HPDE6-E6E7 (cell line): ENCODE results near the gene CT47C1.
A peak's percentile ranks its signal among the peaks of the same experiment; 100 is the strongest.
"Not testable (repeated sequence)": the region's sequence is repeated elsewhere in the genome, so short reads cannot be mapped to it uniquely, and the experiment has no call there.

Source experiments
- DNase-seq: peaks from one replicate; pipeline ENCODE4 v3.0.0; 2011; ENCODE audit warnings: missing footprints; ENCODE audit errors: extremely low spot score

The CT47C1 gene

GRCh38 chrX:119072744-119073143 lies at the start of gene CT47C1:
CT47C1 (plus strand) TSS chrX:119072993; CDS start chrX:119073226, 233 bp downstream.
- no peak for DNase-seq

DNA sequence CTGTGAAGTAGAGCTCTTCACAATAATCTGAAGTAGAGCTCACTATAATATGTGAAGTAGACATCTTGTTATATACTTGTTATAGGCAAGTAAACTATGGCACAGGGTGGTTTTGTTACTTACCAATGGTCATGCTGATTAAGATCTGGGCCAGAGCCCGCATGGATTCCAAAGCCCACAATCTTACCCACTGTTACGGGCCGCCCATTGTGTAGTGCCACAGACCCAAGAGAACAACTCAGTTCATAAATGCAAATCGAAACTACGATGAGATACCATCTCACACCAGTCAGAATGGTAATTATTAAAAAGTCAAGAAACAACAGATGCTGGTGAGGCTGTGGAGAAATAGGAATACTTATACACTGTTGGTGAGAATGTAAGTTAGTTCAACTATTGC lies 46.9 kb upstream of the CT47C1 start:
- no peak for DNase-seq

DNA sequence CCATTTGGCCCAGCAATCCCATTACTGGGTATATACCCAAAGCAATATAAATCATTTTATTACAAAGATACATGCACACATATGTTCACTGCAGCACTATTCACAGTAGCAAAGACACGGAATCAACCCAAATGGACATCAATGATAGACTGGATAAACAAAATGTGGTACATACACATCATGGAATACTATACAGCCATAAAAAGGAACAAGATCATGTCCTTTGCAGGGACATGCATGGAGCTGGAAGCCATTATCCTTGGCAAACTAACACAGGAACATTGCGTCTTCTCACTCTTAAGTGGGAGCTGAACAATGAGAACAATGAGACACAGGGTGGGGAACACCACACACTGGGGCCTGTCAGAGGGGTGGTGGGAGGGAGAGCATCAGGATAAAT lies 46.4 kb upstream of the CT47C1 start:
- DNase-seq, result not testable (repeated sequence)

- not testable (repeated sequence) for DNase-seq
Observed at GRCh38 chrX:119027960-119028732, 44.6 kb upstream of the CT47C1 start.

DNA sequence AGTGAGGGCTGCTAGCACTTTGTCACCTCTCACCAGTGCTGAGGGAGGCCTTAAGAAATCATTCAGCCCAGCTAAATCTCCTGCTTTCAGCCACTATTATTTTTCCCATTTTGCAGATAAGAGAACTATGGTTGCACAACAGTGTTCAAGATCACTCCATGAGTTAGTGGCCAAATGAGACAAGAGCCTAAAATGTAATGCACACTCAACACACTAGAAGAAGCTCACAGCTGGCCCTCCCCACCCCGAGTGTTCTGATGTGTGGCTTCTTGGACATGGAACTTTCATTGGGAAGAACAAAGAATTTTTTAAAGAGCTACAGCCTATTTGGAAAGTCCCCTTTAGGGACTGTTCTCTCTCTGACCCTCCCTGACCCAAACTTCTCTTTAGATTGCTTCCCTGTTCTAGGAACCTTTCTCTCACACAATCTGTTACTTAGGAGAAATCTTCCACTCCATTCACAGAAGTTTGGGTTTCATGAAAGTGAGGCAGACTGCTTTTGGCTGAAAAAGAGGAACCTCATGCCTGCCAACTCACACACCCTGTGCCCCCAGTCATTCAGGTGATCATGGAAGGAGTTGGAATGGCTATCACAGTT lies 44.0 kb upstream of the CT47C1 start:
- DNase-seq, result no peak

- DNase-seq, result not testable (repeated sequence)
Observed at GRCh38 chrX:119029656-119030055, 43.1 kb upstream of the CT47C1 start.

DNA sequence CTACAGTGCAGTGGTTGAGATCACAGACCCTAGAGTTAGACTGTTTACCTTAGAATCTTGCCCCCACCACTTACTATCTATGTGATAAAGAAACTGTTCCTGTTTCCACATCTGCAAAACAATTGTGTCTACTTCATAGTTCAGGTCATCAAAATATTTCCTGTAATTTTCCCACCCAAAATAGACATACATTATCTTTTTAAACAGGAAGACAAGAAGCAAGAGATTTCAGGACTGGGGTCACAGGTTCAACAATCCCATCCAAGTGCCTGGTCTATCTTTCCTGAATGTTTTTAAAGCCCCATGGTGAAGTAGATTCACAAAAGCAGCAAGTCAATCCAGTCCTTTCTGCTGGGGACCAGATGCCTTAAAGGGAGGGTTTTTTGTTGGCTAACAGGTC lies 41.8 kb upstream of the CT47C1 start:
- DNase-seq, result no peak

DNA sequence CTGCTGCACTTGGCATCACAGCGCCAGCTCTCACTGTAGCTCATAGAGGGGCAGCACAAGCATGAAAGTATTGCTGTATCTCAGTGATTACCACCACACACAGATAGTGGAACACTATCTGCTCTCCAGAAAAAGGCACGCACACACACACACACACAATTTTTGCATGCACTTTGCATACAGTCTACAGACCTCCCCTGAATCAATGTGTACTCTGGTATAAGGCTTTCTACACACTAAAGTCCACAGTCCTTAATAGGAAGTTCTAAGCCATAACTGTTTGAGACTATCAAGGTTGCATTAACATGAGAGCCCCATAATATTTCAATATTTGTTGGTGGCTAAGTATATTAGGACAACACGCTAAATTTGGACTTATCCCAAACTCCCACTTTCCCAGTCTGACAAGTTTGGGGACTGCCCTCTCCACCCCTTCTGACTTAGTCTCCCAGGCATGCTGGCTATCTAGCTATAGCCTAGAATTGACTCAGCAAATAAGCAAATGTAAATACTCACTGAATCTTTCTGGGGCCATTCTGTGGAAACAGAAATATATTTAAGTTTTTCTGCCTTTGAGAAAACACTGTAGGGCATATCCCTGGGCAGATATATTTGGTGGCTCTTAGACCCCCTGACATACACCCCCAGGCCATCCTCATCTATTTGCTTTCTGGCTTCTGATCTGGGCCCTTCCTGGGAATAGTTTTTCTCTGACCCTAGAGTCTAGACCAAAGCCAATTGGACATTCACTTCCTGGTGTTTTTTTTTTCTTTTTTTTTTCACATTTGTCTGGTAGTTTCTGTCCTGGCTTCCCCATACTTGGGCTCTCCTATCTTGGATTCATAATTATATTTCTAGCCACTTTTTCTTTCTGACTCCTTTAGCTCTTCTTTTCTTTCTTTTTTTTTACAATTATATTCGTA lies 36.4 kb upstream of the CT47C1 start:
- no peak for DNase-seq

- DNase-seq, result no peak
Observed at GRCh38 chrX:119040432-119040831, 32.4 kb upstream of the CT47C1 start.

DNA sequence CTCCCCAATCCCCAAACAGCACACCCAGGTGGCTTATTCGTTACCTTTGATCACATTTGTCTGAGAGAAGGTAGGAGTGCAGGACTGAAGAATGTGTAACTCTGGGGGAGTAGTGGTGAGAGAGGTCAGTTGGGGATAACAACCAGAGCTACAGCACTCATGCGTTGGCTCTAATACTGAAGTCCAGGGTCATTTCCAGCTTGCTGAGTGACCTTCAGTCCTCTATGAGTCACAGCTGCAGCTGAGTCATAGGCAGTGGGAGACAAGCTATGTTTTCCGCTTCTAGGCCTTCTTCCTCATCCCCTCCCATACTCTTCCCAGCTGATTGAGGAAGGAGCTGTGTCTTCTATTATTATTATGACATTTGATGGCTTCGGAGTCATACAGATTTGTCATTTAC lies 31.6 kb upstream of the CT47C1 start:
- DNase-seq, result peak; percentile 19

- no peak for DNase-seq
Observed at GRCh38 chrX:119042040-119042439, 30.8 kb upstream of the CT47C1 start.

DNA sequence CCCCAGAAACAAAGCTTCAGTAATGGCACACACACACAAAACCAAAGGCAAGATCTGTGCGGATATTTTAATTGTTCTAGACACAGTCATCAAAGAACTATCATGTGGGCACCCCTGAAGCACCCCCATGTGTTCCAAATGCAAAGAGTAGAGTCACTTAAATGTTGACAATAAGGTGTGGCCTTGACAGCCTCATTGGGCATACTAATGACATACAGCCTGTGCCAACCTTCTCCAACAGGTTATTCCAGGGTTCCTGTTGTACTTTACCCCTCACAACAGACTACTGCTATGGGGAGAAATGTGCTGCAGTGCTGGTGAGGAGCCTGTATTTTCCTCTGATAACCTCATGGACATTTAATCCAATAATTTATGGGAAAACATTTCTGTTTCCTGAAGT lies 29.8 kb upstream of the CT47C1 start:
- no peak for DNase-seq

DNA sequence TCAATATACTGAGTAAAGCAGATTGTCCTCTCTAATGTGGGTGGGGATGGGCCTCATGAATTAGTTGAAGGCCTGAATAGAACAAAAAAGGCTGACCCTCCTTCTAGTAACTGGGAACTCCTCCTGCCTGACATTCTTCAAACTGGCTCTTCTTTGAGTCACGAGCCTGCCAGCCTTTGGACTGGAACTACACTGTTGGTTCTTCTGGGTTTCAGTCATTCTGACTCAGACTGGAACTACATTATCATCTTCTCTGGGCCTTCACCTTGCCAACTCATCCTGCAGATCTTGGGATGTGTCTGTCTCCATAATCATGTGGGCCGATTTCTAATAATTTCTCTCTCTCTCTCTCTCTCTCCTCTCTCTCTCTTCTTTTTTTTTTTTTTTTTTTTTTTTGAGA lies 26.9 kb upstream of the CT47C1 start:
- no peak for DNase-seq

- no peak for DNase-seq
Observed at GRCh38 chrX:119055687-119056086, 17.1 kb upstream of the CT47C1 start.

GRCh38 chrX:119062750-119063374 lies 9.9 kb upstream of the CT47C1 start:
- DNase-seq, result no peak

- no peak for DNase-seq
Observed at GRCh38 chrX:119063428-119063827, 9.4 kb upstream of the CT47C1 start.

- peak; percentile 25 for DNase-seq
Observed at GRCh38 chrX:119067023-119067739, 5.6 kb upstream of the CT47C1 start.

GRCh38 chrX:119069128-119069527 lies 3.7 kb upstream of the CT47C1 start:
- DNase-seq, result no peak

- DNase-seq, result no peak
Observed at GRCh38 chrX:119069762-119070161, 3.0 kb upstream of the CT47C1 start.

- DNase-seq, result no peak
Observed at GRCh38 chrX:119071381-119071780, 1.4 kb upstream of the CT47C1 start.

DNA sequence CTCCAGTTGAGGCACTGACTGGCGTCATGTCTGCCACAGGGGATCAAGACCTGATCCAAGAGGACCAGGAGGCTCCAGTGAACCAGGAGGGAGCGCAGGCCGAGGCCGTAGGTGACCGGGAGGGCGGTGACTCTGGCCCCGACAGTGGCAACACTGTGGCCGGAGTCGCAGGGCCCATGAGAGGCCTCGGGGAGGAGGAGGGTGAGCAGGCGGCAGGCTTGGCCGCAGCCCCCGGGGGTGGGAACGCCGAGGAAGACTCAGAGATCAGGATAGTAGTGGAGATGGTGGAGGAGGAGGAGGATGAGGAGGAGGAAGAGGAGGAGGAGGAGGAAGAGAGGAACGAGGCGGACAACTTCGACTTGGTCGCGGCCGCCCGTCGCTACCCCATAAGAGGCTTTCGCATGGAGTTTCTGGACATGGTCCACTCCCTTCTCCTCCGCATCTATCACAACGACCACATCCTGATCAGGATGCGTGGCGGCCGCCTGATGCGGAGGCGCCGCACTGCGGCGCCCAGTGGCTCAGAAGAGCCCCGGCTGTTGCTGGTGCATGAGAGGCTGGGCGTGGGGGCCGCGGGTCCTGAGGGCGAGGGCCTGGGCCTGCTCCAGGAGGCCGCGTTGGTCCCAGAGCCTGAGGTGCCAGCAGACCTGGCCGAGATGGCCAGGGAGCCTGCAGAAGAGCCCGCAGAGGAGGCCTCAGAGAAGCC lies 560 bp downstream of the CT47C1 start:
- no peak for DNase-seq
